Mucosa of descending colon (tissue), 3 donors: ENCODE results near the gene TRAF3. TPM values are rescaled to one million over a fixed set of nuclear protein-coding genes. Genes with fewer than 3 reads are reported as not detected.

Experiments
- ATAC-seq: fragments of 200-7000 bp; cut with Tn5 transposase; one replicate; pipeline ENCODE4 v1.9.1; 2020; ENCODE audit warnings: mild to moderate bottlenecking, moderate library complexity
- DNase-seq, 3 donors: peaks; one replicate each; pipeline ENCODE4 v3.0.0-alpha.2; 2020
- H3K36me3 ChIP-seq: fragments of 200-600 bp; one replicate; pipeline ENCODE4 v1.8.0; 2021; ENCODE audit warnings: low read depth, mild to moderate bottlenecking
- H3K4me1 ChIP-seq: fragments of 200-600 bp; one replicate; pipeline ENCODE4 v1.8.0; 2021; ENCODE audit warnings: low read depth, mild to moderate bottlenecking
- H3K4me3 ChIP-seq: fragments of 200-600 bp; one replicate; pipeline ENCODE4 v1.8.0; 2021; ENCODE audit warnings: mild to moderate bottlenecking
- H3K9me3 ChIP-seq: fragments of 200-600 bp; one replicate; pipeline ENCODE4 v1.8.0; 2021; ENCODE audit warnings: mild to moderate bottlenecking
- intact Hi-C, 2 donors: fragments of 100-400 bp; cut with DNase I in 1 of 2; cut with micrococcal nuclease in 1 of 2; formaldehyde crosslinking; loops; one replicate each; pipeline versions ENCODE4 v1.11.0 to v1.11.1; 2022; cut with DNase I, micrococcal nuclease
- total RNA-seq, 3 donors: library from RNA; stranded (reverse); fragmentation: NEBNext Ultra II Directional in 2 of 3; extraction: Animal tissue kit (Norgen Biotek cat#: 25700) in 2 of 3; gene quantifications; one replicate each; pipeline versions ENCODE4 v1.2.1 to v1.2.4, GENCODE V29; 2021 to 2023
- TF ChIP-seq, protein P1 (sequence below): fragments of 200-600 bp; IDR thresholded peaks from one replicate; pipeline ENCODE4 v1.8.0; 2022; ENCODE audit warnings: antibody characterized with exemption, mild to moderate bottlenecking
- donor health status: DM: no; HTN: no; CAD: no; lungs with moderate emphysema.
- donor health status: DM: no; HTN: no; CAD: no.
- donor health status: DM: no; HTN: yes; CAD: no.

The TRAF3 gene
- total RNA-seq, 3 donors from 2014 or later: 20.9 to 36.0 (median 21.3) TPM

DNA sequence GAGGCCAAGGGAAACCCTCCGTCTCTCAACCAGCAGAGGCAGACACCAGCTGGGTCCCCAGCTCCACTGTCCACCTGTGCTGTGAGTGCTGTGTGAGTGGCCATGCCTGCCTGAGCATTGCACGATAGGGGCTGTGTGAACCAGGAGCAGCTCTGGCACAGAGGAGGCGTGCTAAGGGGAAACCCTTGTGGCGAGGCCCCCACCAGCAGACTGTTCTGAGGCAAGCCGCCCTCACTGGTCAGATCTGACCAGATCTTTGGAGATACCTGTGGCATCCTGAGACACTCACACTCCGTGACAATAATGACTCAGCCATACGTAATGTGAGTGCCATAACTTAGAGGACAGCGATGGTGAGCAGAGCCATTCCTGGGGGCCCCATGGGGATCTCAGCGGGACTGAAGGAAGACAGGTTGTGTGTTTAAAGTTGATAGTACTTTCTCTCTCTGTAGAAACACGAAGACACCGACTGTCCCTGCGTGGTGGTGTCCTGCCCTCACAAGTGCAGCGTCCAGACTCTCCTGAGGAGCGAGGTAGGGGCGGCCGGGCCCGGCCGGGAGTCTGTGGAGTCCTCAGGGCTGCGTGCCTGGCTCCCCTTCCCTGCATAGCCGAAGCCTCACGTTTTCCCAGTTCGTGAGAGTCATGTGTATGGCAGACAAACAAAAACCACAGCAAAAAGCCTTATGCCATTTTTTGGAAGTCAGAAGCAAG lies 108.6 kb downstream of the TRAF3 start:
- TF ChIP-seq, protein P1, sequence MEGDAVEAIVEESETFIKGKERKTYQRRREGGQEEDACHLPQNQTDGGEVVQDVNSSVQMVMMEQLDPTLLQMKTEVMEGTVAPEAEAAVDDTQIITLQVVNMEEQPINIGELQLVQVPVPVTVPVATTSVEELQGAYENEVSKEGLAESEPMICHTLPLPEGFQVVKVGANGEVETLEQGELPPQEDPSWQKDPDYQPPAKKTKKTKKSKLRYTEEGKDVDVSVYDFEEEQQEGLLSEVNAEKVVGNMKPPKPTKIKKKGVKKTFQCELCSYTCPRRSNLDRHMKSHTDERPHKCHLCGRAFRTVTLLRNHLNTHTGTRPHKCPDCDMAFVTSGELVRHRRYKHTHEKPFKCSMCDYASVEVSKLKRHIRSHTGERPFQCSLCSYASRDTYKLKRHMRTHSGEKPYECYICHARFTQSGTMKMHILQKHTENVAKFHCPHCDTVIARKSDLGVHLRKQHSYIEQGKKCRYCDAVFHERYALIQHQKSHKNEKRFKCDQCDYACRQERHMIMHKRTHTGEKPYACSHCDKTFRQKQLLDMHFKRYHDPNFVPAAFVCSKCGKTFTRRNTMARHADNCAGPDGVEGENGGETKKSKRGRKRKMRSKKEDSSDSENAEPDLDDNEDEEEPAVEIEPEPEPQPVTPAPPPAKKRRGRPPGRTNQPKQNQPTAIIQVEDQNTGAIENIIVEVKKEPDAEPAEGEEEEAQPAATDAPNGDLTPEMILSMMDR: no peak
- DNase-seq: no peak
- no peak for ATAC-seq
- Histone ChIP-seq H3K4me3 (no peak overlapping the region), H3K4me1 (no peaks in the 10 kb centered on the region), H3K9me3 (no peaks in the 10 kb centered on the region), H3K36me3 (no peaks in the 10 kb centered on the region)
- intact Hi-C loops: no loop called here

DNA sequence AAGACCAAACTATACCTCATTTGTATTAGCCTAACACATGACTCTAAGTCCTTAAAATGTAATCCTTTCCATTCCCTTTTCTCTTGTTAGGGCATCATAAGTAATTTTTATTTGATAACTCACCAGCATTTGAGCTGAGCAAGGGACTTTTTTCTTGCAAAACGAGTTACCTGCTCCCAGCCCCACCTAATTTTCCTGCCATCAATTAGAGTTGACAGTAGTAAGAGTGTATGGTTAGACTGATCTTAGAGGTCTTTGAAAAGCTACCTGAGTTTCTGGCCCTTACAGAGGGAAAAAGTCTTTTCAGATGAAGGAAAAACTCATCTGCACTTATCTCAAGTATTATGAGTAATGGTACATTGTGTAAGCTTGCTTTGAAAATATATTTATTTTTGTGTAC lies 111.5 kb downstream of the TRAF3 start:
- Histone ChIP-seq H3K4me1 (no peaks in the 10 kb centered on the region), H3K4me3 (no peak overlapping the region), H3K9me3 (no peaks in the 10 kb centered on the region), H3K36me3 (no peaks in the 10 kb centered on the region)
- no peak for ATAC-seq
- TF ChIP-seq, protein P1: no peak
- no peak for DNase-seq
- intact Hi-C loops: no loop called here

DNA sequence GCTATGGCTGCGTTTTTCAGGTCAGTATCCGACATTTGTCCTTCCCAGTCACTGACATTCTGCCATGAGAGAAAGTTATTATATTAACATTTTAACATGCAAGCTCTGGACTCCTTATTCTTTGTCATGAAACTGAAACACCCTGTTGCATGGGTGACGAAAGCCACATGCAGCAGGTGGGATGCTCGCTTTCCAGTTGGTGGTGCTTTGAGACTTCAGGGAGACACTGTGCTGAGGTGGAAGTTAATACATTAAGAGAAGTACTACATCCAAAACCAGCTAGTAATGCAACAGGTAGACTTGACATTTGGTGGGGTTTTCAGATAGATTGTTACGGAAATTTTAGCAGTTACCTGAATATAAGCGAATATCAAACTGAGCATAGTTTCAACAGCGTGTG lies 112.4 kb downstream of the TRAF3 start:
- H3K4me3 ChIP-seq: no peak overlapping the region
- ATAC-seq (no peak), DNase-seq (no peak)
- TF ChIP-seq, protein P1: no peak
- intact Hi-C loops: no loop called here
- no peaks in the 10 kb centered on the region for H3K9me3 ChIP-seq
- no peaks in the 10 kb centered on the region for H3K4me1 ChIP-seq
- no peaks in the 10 kb centered on the region for H3K36me3 ChIP-seq

DNA sequence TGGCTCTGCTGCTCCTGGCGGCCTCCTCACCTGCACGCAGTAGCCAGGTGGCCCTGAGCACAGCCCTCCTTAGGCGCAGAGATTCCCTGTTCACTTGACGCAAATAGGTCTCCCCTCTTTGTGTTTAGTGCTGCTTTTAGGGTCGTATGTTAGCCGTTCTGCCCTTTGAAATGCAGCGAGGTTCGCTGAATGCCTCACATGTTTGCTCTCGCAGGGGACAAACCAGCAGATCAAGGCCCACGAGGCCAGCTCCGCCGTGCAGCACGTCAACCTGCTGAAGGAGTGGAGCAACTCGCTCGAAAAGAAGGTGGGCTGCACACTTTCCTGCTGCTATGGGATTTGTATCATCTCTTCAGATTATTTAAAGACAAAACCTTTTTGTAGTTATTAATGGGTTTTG lies 113.9 kb downstream of the TRAF3 start:
- no peaks in the 10 kb centered on the region for H3K9me3 ChIP-seq
- DNase-seq: no peak
- intact Hi-C loops: no loop called here
- ATAC-seq: no peak
- no peak overlapping the region for H3K4me3 ChIP-seq
- H3K4me1 ChIP-seq: no peaks in the 10 kb centered on the region
- TF ChIP-seq, protein P1: no peak
- no peaks in the 10 kb centered on the region for H3K36me3 ChIP-seq

DNA sequence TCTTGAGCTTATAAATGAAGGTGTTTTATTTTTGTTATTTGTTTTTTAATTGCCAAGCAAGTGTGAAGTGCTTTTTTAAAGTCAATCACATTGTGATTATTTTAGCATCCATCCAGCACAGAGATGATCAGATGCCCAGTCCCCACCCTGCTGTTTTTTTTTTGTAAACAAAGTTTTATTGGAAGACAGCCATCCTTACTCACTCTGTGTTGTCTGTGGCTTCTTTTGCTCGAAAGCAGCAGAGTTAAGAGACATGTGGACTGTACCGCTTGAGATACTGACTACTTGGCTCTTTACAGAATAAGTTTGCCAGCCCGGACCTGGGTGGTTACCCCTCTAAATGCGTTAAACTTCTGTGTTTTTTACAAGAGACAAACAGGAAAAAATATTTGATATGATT lies 114.3 kb downstream of the TRAF3 start:
- Histone ChIP-seq H3K9me3 (no peaks in the 10 kb centered on the region), H3K4me1 (no peaks in the 10 kb centered on the region), H3K4me3 (no peak overlapping the region), H3K36me3 (no peaks in the 10 kb centered on the region)
- no peak for DNase-seq
- ATAC-seq: no peak
- TF ChIP-seq, protein P1: no peak
- intact Hi-C loops: no loop called here

DNA sequence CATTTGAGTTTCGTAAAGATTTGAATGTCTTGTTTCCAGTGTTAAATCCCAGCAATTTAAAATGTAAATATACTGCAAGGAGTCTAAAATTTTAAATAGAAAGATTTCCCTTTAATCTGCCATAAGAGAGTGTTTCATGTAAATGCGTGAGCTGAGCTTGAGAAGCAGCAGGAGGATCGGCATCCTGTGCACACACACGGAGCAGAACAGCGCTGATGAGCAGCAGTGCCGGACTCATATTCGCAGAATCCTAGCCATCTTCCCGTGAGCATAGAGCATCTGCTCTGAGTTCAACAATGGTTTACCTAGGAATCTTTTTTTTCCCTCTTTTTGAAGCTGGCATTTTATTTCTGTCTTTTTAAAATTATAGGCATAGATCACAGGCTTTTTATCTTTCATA lies 115.4 kb downstream of the TRAF3 start:
- Histone ChIP-seq H3K4me1 (no peaks in the 10 kb centered on the region), H3K36me3 (no peaks in the 10 kb centered on the region), H3K9me3 (no peaks in the 10 kb centered on the region), H3K4me3 (no peak overlapping the region)
- TF ChIP-seq, protein P1: no peak
- intact Hi-C loops: no loop called here
- no peak for DNase-seq
- ATAC-seq: no peak
